Glutamatergic neuron (in vitro differentiated cells): ENCODE results near the gene CTTNBP2. TPM values are rescaled to one million over a fixed set of nuclear protein-coding genes. Genes with fewer than 3 reads are reported as not detected.
A peak's percentile ranks its signal among the peaks of the same experiment; 100 is the strongest.

ENCODE experiments used
- DNase-seq: peaks from one replicate; pipeline ENCODE4 v3.0.0; 2022
- H3K27ac Mint-ChIP-seq: one replicate; pipeline ENCODE4 v1.8.0; 2020; ENCODE audit warnings: mild to moderate bottlenecking, mixed read lengths, inconsistent platforms; ENCODE audit not compliant: unreplicated experiment
- H3K27me3 Mint-ChIP-seq: one replicate; pipeline ENCODE4 v1.8.0; 2020; ENCODE audit warnings: mild to moderate bottlenecking, moderate library complexity, mixed read lengths, inconsistent platforms; ENCODE audit not compliant: unreplicated experiment
- H3K36me3 Mint-ChIP-seq: one replicate; pipeline ENCODE4 v1.8.0; 2020; ENCODE audit warnings: mild to moderate bottlenecking, mixed read lengths, inconsistent platforms; ENCODE audit not compliant: unreplicated experiment
- H3K4me1 Mint-ChIP-seq: one replicate; pipeline ENCODE4 v1.8.0; 2020; ENCODE audit warnings: mild to moderate bottlenecking, low read depth, mixed read lengths, inconsistent platforms; ENCODE audit not compliant: unreplicated experiment
- H3K4me3 Mint-ChIP-seq: one replicate; pipeline ENCODE4 v1.8.0; 2020; ENCODE audit warnings: mild to moderate bottlenecking, mixed read lengths, inconsistent platforms; ENCODE audit not compliant: unreplicated experiment
- H3K9me3 Mint-ChIP-seq: one replicate; pipeline ENCODE4 v1.8.0; 2020; ENCODE audit warnings: mild to moderate bottlenecking, moderate library complexity, mixed read lengths, inconsistent platforms; ENCODE audit not compliant: unreplicated experiment
- total RNA-seq: library from RNA; stranded (reverse); fragmentation: NEBNext Ultra II Directional; extraction: Animal tissue kit (Norgen Biotek cat#: 25700); gene quantifications from one replicate; pipeline ENCODE4 v1.2.1, GENCODE V29; 2021; ENCODE audit not compliant: unreplicated experiment
- TF ChIP-seq, protein P1 (sequence below): fragments of 200-600 bp; sonication (generic); IDR thresholded peaks from one replicate; pipeline ENCODE4 v1.5.0; 2021; ENCODE audit not compliant: partially characterized antibody, unreplicated experiment

Gene CTTNBP2
- total RNA-seq, 1 donor from 2014 or later = 22.2 TPM

DNA sequence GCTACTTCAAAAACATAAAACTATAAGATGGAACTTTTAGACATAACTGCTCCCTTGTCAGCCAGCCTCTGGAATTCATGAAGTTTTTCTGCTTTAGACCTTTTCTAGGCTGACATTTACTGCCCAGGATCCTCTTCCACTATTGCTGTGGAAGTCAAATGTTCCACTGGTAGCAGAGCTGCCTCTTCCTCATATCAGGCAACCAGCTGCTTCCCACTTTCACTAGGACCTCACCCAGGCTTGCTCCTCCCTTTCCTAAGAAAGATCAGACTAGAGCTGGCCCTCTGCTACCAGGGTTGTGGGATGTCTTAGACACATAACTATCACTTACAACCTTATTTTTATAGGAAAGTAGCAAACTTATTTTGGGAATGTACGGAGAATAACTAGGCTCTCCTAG, 121.5 kb downstream of the CTTNBP2 start:
- no peak overlapping the region for H3K4me3 Mint-ChIP-seq
- no peaks in the 10 kb centered on the region for H3K4me1 Mint-ChIP-seq
- H3K9me3 Mint-ChIP-seq = no peaks in the 10 kb centered on the region
- no peak for DNase-seq
- no peaks in the 10 kb centered on the region for H3K36me3 Mint-ChIP-seq
- TF ChIP-seq, protein P1, sequence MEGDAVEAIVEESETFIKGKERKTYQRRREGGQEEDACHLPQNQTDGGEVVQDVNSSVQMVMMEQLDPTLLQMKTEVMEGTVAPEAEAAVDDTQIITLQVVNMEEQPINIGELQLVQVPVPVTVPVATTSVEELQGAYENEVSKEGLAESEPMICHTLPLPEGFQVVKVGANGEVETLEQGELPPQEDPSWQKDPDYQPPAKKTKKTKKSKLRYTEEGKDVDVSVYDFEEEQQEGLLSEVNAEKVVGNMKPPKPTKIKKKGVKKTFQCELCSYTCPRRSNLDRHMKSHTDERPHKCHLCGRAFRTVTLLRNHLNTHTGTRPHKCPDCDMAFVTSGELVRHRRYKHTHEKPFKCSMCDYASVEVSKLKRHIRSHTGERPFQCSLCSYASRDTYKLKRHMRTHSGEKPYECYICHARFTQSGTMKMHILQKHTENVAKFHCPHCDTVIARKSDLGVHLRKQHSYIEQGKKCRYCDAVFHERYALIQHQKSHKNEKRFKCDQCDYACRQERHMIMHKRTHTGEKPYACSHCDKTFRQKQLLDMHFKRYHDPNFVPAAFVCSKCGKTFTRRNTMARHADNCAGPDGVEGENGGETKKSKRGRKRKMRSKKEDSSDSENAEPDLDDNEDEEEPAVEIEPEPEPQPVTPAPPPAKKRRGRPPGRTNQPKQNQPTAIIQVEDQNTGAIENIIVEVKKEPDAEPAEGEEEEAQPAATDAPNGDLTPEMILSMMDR = no peak
- peaks cover 2% of the 10 kb centered on the region for H3K27me3 Mint-ChIP-seq
- H3K27ac Mint-ChIP-seq = no peak overlapping the region

DNA sequence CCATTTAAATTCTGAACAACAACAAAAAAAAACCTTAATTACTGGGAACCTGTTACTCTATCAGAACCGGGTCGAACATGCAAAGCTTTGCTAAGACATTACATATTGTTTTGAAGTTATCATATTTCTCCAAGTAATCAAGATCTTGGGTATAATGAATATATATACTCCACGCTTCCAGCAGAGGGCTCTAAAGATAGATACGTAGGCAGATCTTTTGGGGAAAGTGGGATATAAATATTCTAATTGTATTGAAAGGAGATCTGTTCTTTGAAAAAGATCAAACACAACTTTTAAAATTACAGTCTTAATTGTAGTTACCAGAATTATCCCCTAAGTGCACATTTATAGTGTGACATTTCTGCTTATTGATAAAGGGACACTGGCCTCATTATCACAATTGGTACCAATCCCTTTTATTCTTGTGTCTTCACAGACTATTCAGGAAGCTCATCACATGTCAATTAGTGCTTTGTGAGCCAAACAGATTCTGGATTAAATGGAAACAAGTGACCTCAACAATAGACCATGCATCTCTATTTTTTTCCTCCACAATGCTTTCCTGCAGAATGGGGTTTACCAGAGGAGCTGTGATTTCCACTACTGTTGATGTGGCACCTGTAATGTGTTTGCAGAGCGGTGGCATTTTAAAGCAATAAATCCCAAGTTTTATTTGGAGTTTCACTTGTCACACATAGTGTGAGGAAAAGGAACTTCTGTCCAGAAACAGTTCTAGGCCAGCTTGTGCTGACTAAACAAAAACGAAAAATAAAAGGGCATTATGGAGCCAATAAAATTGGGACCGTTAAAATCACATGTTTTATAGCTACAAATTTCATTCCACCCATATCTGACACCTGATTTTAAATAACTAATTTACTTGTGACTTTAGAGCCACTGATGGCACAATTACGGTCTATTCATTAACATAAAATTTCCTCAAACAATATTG, 122.4 kb downstream of the CTTNBP2 start:
- no peaks in the 10 kb centered on the region for H3K4me1 Mint-ChIP-seq
- no peaks in the 10 kb centered on the region for H3K9me3 Mint-ChIP-seq
- TF ChIP-seq, protein P1 = peak; percentile 60
- no peak for DNase-seq
- H3K4me3 Mint-ChIP-seq = no peak overlapping the region
- H3K36me3 Mint-ChIP-seq = no peaks in the 10 kb centered on the region
- no peak overlapping the region for H3K27ac Mint-ChIP-seq
- no peaks in the 10 kb centered on the region for H3K27me3 Mint-ChIP-seq

DNA sequence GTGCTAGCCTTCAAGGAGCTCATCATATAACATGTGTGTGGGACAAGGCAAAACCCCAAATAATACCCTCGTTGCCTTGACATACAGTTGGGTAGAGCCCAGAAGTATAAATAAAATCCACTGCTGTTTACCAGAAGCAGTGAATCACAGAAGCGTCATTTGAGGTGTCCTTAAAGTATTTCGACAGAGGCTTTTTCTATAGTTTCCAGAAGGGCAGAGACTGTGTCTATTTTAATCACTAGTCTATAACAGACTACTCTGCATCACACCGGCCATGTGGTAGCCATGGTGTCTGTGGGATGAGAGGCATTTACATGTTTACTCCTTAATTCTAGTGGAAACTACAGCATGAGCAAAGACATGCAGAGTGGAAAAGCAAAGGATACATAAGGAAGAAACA, 131.3 kb downstream of the CTTNBP2 start:
- peaks cover 3% of the 10 kb centered on the region for H3K27me3 Mint-ChIP-seq
- H3K9me3 Mint-ChIP-seq = peaks cover 4% of the 10 kb centered on the region
- H3K4me1 Mint-ChIP-seq = no peaks in the 10 kb centered on the region
- TF ChIP-seq, protein P1 = no peak
- no peak for DNase-seq
- H3K36me3 Mint-ChIP-seq = no peaks in the 10 kb centered on the region
- no peak overlapping the region for H3K4me3 Mint-ChIP-seq
- H3K27ac Mint-ChIP-seq = no peak overlapping the region

DNA sequence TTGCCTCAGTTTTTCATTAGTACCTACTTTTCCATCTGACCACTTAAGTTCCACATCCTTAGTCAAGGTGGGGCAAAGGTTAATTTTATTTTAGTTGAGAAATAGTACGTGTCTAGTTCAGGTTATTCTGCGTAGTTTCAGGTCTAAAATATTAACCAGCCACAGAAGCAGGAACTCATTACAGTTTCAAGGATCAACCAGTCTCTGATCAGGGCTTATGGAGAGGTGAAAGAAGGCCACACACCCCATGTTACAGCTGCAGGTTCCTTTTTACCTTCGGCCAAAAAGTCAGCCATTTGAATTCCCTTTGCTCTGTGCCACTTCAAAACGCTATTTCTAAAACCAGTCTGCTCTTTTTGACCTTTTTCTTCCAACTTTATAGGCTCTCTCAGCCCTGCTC, 134.2 kb downstream of the CTTNBP2 start:
- Mint-ChIP-seq H3K9me3 (peaks cover 4% of the 10 kb centered on the region), H3K36me3 (no peaks in the 10 kb centered on the region), H3K27me3 (peaks cover 3% of the 10 kb centered on the region), H3K4me1 (no peaks in the 10 kb centered on the region), H3K4me3 (no peak overlapping the region), H3K27ac (no peak overlapping the region)
- DNase-seq = no peak
- TF ChIP-seq, protein P1 = no peak

DNA sequence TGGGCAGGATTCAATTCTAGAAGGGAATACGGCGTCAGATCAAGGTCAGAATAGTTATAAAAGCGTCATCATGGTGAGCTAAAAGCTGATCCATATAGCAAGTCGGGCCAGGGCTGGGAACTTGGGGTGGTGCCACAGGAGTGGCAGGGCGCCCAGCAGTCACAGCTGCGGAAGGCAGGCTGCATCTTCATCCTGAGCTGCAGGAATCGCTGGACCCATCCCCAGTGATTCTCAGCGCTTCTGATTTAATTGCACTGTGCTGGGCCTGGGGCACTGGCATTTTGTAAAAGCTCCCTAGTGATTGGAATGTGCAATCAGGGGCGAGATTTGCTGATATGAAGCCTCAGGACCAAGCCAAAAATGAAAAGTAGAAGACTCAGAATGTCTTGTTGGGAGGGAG, 135.3 kb downstream of the CTTNBP2 start:
- DNase-seq = no peak
- Mint-ChIP-seq H3K9me3 (peaks cover 4% of the 10 kb centered on the region), H3K4me3 (no peak overlapping the region), H3K27me3 (peaks cover 3% of the 10 kb centered on the region), H3K27ac (no peak overlapping the region), H3K4me1 (no peaks in the 10 kb centered on the region), H3K36me3 (no peaks in the 10 kb centered on the region)
- TF ChIP-seq, protein P1 = no peak
